ENCODE data around the gene LMF1.

DNA sequence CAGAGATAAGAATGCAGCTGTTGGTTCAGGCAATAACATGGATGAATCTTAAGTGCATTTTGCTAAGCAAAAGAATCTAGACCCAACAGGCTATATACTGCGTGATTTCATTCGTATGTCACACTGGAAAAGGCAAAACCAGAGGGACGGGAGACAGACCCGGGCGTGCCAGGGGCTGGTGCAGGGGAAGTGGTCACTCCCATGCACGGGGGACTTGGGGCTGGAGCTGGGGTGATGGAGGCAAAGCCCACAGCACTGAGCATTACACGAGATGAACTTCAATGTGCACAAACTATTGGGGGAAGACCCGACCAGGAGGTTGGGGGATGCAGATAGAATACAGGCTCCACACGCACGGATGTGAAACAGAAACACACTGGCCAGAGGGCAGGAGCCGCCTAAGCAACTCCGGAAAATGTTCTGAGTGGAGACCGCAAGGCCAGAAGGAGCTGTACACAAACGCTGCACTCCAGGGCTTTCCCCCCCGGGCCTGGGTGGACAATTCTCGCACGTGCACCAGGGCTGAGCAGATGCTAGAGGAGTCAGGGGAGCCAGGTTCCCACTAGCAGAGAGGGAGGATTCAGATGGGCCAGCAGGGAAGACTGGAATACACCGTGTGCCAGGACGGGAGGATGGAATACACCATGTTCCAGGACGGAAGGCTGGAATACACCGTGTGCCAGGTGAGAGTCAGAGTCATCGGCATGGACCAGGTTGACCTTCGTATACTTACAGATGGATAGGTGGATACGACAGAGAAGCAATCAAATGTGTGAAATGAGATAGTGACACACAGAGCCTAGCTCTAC lies 11.3 kb downstream of the LMF1 start:
- TF ChIP-seq, protein P1, sequence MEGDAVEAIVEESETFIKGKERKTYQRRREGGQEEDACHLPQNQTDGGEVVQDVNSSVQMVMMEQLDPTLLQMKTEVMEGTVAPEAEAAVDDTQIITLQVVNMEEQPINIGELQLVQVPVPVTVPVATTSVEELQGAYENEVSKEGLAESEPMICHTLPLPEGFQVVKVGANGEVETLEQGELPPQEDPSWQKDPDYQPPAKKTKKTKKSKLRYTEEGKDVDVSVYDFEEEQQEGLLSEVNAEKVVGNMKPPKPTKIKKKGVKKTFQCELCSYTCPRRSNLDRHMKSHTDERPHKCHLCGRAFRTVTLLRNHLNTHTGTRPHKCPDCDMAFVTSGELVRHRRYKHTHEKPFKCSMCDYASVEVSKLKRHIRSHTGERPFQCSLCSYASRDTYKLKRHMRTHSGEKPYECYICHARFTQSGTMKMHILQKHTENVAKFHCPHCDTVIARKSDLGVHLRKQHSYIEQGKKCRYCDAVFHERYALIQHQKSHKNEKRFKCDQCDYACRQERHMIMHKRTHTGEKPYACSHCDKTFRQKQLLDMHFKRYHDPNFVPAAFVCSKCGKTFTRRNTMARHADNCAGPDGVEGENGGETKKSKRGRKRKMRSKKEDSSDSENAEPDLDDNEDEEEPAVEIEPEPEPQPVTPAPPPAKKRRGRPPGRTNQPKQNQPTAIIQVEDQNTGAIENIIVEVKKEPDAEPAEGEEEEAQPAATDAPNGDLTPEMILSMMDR (IDR thresholded peaks at IDR 0.05): no peak
- no peak for TF ChIP-seq POLR2A (IDR thresholded peaks at IDR 0.05)
